HG03460 (cell line): ENCODE measurements around the gene INO80D.

Experiments used
- ATAC-seq: cut with Tn5 transposase; IDR thresholded peaks from one replicate; pipeline ENCODE4 v1.9.1; 2021; ENCODE audit not compliant: unreplicated experiment

Gene INO80D

GRCh38 chr2:205946226-205946625 is 139.7 kb downstream of the INO80D start:
- ATAC-seq, result no peak
